Posterior cingulate gyrus (tissue), 11 donors: ENCODE data around the gene HS1BP3.

Experiments used
- DNase-seq, 10 donors: peaks; one replicate each; pipeline versions ENCODE4 v3.0.0 to v3.0.0-alpha.2; 2020 to 2021; ENCODE audit warnings: mixed read lengths in 3 of 10
- intact Hi-C: fragments of 100-400 bp; cut with DNase I; formaldehyde crosslinking; loops from one replicate; pipeline ENCODE4 v1.15.1; 2023

HS1BP3 gene

GRCh38 chr2:20611077-20611843, 39.6 kb downstream of the HS1BP3 start:
- intact Hi-C loops = no loop called here
- peak in 7 of 10 donors; percentile 1 to 59 (median 11) for DNase-seq

- intact Hi-C loops = loop anchor here (10.0 kb wide), 1 partner anchor 95 kb away; no protein-coding TSS in a partner anchor
- peak in 6 of 10 donors; percentile 2 to 83 (median 41) for DNase-seq
These were observed 40.9 kb downstream of the HS1BP3 start for GRCh38 chr2:20609995-20610357.

GRCh38 chr2:20609349-20609994, 41.4 kb downstream of the HS1BP3 start:
- intact Hi-C loops = loop anchor here (10.0 kb wide), 1 partner anchor 95 kb away; no protein-coding TSS in a partner anchor
- DNase-seq = peak in 7 of 10 donors; percentile 16 to 87 (median 44)

GRCh38 chr2:20608666-20609348, 42.1 kb downstream of the HS1BP3 start:
- intact Hi-C loops = loop anchor here (10.0 kb wide), 1 partner anchor 94 kb away; no protein-coding TSS in a partner anchor
- peak in 5 of 10 donors; percentile 3 to 54 (median 11) for DNase-seq

- intact Hi-C loops = loop anchor here (10.0 kb wide), 1 partner anchor 93 kb away; no protein-coding TSS in a partner anchor
- no peak for DNase-seq
These were observed 43.5 kb downstream of the HS1BP3 start for GRCh38 chr2:20607446-20607845.

- intact Hi-C loops = loop anchor here (10.0 kb wide), 1 partner anchor 91 kb away; no protein-coding TSS in a partner anchor
- peak in 1 of 10 donors; percentile 3 for DNase-seq
These were observed 44.7 kb downstream of the HS1BP3 start for GRCh38 chr2:20606198-20606597.

- intact Hi-C loops = loop anchor here (10.0 kb wide), 1 partner anchor 90 kb away; no protein-coding TSS in a partner anchor
- peak in 7 of 10 donors; percentile 4 to 67 (median 26) for DNase-seq
These were observed 45.9 kb downstream of the HS1BP3 start for GRCh38 chr2:20604951-20605381.

- DNase-seq = peak in 6 of 10 donors; percentile 2 to 39 (median 14)
- intact Hi-C loops = loop anchor here (10.0 kb wide), 1 partner anchor 90 kb away; no protein-coding TSS in a partner anchor
These were observed 46.4 kb downstream of the HS1BP3 start for GRCh38 chr2:20604401-20604911.

- intact Hi-C loops = loop anchor here (10.0 kb wide), 1 partner anchor 89 kb away; no protein-coding TSS in a partner anchor
- DNase-seq = peak in 5 of 10 donors; percentile 2 to 50 (median 32)
These were observed 47.1 kb downstream of the HS1BP3 start for GRCh38 chr2:20603791-20604190.

- no peak for DNase-seq
- intact Hi-C loops = loop anchor here (10.0 kb wide), 1 partner anchor 88 kb away; no protein-coding TSS in a partner anchor
These were observed 48.1 kb downstream of the HS1BP3 start for GRCh38 chr2:20602803-20603202.

GRCh38 chr2:20600756-20601325, 50.1 kb downstream of the HS1BP3 start:
- no peak for DNase-seq

GRCh38 chr2:20599861-20600461, 50.9 kb downstream of the HS1BP3 start:
- DNase-seq = peak in 8 of 10 donors; percentile 17 to 91 (median 59)

More at GRCh38 chr2:20600756-20601325, 50.1 kb downstream of the HS1BP3 start:
- intact Hi-C loops = loop anchor here (10.0 kb wide), 1 partner anchor 86 kb away; no protein-coding TSS in a partner anchor

GRCh38 chr2:20599001-20599600, 51.8 kb downstream of the HS1BP3 start:
- intact Hi-C loops = no loop called here
- peak in 9 of 10 donors; percentile 40 to 94 (median 68) for DNase-seq

More at GRCh38 chr2:20599861-20600461, 50.9 kb downstream of the HS1BP3 start:
- intact Hi-C loops = loop anchor here (10.0 kb wide), 1 partner anchor 85 kb away; no protein-coding TSS in a partner anchor

GRCh38 chr2:20597860-20598183, 53.1 kb downstream of the HS1BP3 start:
- intact Hi-C loops = no loop called here
- peak in 3 of 10 donors; percentile 9 to 51 (median 41) for DNase-seq

- peak in 3 of 10 donors; percentile 12 to 65 (median 60) for DNase-seq
- intact Hi-C loops = no loop called here
These were observed 53.7 kb downstream of the HS1BP3 start for GRCh38 chr2:20596973-20597859.

- intact Hi-C loops = no loop called here
- DNase-seq = peak in 1 of 10 donors; percentile 27
These were observed 54.5 kb downstream of the HS1BP3 start for GRCh38 chr2:20596193-20596972.
